CD4-positive, alpha-beta T cell (primary cell): ENCODE measurements around the gene KCNJ11. TPM values are rescaled to one million over a fixed set of nuclear protein-coding genes. Genes with fewer than 3 reads are reported as not detected.

ENCODE experiments used
- ATAC-seq: fragments of 200-7000 bp; cut with Tn5 transposase; one replicate; pipeline ENCODE4 v1.10.0; 2022; ENCODE audit warnings: mild to moderate bottlenecking; ENCODE audit not compliant: poor library complexity
- CTCF ChIA-PET: fragments of 350-600 bp; sonication (Branson Sonifier 250); formaldehyde crosslinking; loops from one replicate; lab custom pipeline; 2021; ENCODE audit warnings: antibody characterized with exemption, inconsistent platforms; lab: Charles Lee
- POLR2A ChIA-PET: fragments of 350-600 bp; sonication (Branson Sonifier 250); formaldehyde crosslinking; loops from one replicate; lab custom pipeline; 2021; ENCODE audit warnings: antibody characterized with exemption, inconsistent platforms; lab: Charles Lee
- DNase-seq, 14 experiments: peaks; one replicate each; pipeline ENCODE4 v3.0.0-alpha.2; 2013 to 2020; ENCODE audit warnings: mixed read lengths in 2 of 14
- H3K27ac ChIP-seq, 2 donors: one replicate each; pipeline versions ENCODE4 v1.5.1 to v1.7.0; 2013; ENCODE audit warnings: low read length in 2 of 2, low read depth in 1 of 2, mild to moderate bottlenecking in 1 of 2
- H3K27me3 ChIP-seq, 2 experiments: 1 replicate in 1 of 2; 2 replicates in 1 of 2; pipeline versions ENCODE4 v1.6.1 to v1.7.0; 2013; ENCODE audit warnings: low read length in 2 of 2, control low read depth in 1 of 2, mild to moderate bottlenecking in 1 of 2, moderate library complexity in 1 of 2; ENCODE audit not compliant: insufficient read depth in 2 of 2, control insufficient read depth in 1 of 2
- H3K36me3 ChIP-seq: one replicate; pipeline ENCODE4 v1.6.1; 2013; ENCODE audit warnings: low read length, control low read depth; ENCODE audit not compliant: insufficient read depth
- H3K4me1 ChIP-seq: one replicate; pipeline ENCODE4 v1.6.1; 2013; ENCODE audit warnings: low read length, control low read depth; ENCODE audit not compliant: insufficient read depth
- H3K4me3 ChIP-seq: one replicate; pipeline ENCODE4 v1.5.1; 2013; ENCODE audit warnings: mild to moderate bottlenecking, low read length, moderate library complexity
- H3K9me3 ChIP-seq, 2 experiments: 1 replicate in 1 of 2; 2 replicates in 1 of 2; pipeline versions ENCODE4 v1.6.1 to v1.7.0; 2013; ENCODE audit warnings: low read length in 2 of 2, mild to moderate bottlenecking in 2 of 2, control low read depth in 1 of 2, moderate library complexity in 1 of 2; ENCODE audit not compliant: control insufficient read depth in 1 of 2, insufficient read depth in 1 of 2
- H3K27ac Mint-ChIP-seq: one replicate; pipeline ENCODE4 v1.8.0; 2020; ENCODE audit warnings: mixed read lengths
- H3K27me3 Mint-ChIP-seq: one replicate; pipeline ENCODE4 v1.8.0; 2021; ENCODE audit warnings: mixed read lengths
- H3K36me3 Mint-ChIP-seq: one replicate; pipeline ENCODE4 v1.8.0; 2021; ENCODE audit warnings: low read depth, mixed read lengths
- H3K4me1 Mint-ChIP-seq: one replicate; pipeline ENCODE4 v1.8.0; 2021; ENCODE audit warnings: low read depth, mixed read lengths
- H3K4me3 Mint-ChIP-seq: one replicate; pipeline ENCODE4 v1.8.0; 2020; ENCODE audit warnings: mild to moderate bottlenecking, mixed read lengths
- H3K9me3 Mint-ChIP-seq: one replicate; pipeline ENCODE4 v1.8.0; 2020; ENCODE audit warnings: mixed read lengths
- intact Hi-C, 2 experiments: fragments of 100-400 bp; cut with DNase I in 1 of 2; cut with micrococcal nuclease in 1 of 2; formaldehyde crosslinking; loops; one replicate each; pipeline versions ENCODE4 v1.15.1 to v1.9.0; 2023 to 2025; cut with DNase I, micrococcal nuclease
- total RNA-seq, 174 experiments: library from RNA in 2 of 174; stranded (reverse) in 2 of 174; gene quantifications; one replicate each; pipeline ENCODE4 v1.2.3 and lab custom pipeline; 2021 to 2026
- TF ChIP-seq, protein P1 (sequence below): fragments of 200-600 bp; IDR thresholded peaks from one replicate; pipeline ENCODE4 v1.8.0; 2022; ENCODE audit warnings: antibody characterized with exemption, mild to moderate bottlenecking

Gene KCNJ11
- total RNA-seq, 2 experiments from 2014 or later = 0.08 TPM; not detected in 1

DNA sequence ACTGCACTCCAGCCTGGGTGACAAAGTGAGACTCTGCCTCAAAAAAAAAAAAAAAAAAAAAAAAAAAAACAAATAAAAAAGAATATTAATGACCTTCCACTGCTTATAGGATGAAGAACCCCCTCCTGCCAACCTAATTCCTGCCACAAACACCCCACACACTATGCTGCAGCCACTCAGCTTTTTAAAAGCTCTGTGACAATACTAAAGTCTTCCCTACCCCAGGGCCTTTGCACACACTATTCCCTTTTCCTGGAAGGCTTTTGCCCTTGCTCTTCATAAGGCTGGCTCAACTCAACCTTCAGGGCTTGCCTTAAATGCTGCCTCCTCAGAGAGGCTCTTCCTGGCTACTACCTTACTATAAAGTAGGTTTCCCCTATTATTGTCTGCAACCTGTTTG, 10.8 kb upstream of the KCNJ11 start:
- Mint-ChIP-seq H3K4me3 (no peak overlapping the region), H3K36me3 (no peaks in the 10 kb centered on the region), H3K4me1 (no peaks in the 10 kb centered on the region), H3K9me3 (no peaks in the 10 kb centered on the region), H3K27ac (no peak overlapping the region), H3K27me3 (no peaks in the 10 kb centered on the region)
- no peak for ATAC-seq
- ChIA-PET POLR2A (no interaction called here), CTCF (no interaction called here)
- Histone ChIP-seq H3K9me3 (no peaks in the 10 kb centered on the region), H3K27ac (no peak overlapping the region), H3K4me1 (no peaks in the 10 kb centered on the region), H3K4me3 (no peak overlapping the region), H3K36me3 (no peaks in the 10 kb centered on the region), H3K27me3 (no peaks in the 10 kb centered on the region)
- no peak for DNase-seq
- TF ChIP-seq, protein P1, sequence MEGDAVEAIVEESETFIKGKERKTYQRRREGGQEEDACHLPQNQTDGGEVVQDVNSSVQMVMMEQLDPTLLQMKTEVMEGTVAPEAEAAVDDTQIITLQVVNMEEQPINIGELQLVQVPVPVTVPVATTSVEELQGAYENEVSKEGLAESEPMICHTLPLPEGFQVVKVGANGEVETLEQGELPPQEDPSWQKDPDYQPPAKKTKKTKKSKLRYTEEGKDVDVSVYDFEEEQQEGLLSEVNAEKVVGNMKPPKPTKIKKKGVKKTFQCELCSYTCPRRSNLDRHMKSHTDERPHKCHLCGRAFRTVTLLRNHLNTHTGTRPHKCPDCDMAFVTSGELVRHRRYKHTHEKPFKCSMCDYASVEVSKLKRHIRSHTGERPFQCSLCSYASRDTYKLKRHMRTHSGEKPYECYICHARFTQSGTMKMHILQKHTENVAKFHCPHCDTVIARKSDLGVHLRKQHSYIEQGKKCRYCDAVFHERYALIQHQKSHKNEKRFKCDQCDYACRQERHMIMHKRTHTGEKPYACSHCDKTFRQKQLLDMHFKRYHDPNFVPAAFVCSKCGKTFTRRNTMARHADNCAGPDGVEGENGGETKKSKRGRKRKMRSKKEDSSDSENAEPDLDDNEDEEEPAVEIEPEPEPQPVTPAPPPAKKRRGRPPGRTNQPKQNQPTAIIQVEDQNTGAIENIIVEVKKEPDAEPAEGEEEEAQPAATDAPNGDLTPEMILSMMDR = no peak
- intact Hi-C loops = no loop called here

GRCh38 chr11:17397311-17398002, 9.0 kb upstream of the KCNJ11 start:
- Mint-ChIP-seq H3K36me3 (no peaks in the 10 kb centered on the region), H3K4me3 (no peak overlapping the region), H3K27me3 (no peaks in the 10 kb centered on the region), H3K9me3 (no peaks in the 10 kb centered on the region), H3K4me1 (no peaks in the 10 kb centered on the region), H3K27ac (no peak overlapping the region)
- no peak for ATAC-seq
- intact Hi-C loops = no loop called here
- H3K9me3 ChIP-seq = no peaks in the 10 kb centered on the region
- H3K27ac ChIP-seq = no peak overlapping the region
- no peaks in the 10 kb centered on the region for H3K4me1 ChIP-seq
- DNase-seq = no peak
- CTCF ChIA-PET = interaction anchor here (2.3 kb wide), 1 partner anchor 13 kb away, joined by 6 read pairs; no protein-coding TSS in a partner anchor
- no peak overlapping the region for H3K4me3 ChIP-seq
- no peaks in the 10 kb centered on the region for H3K36me3 ChIP-seq
- POLR2A ChIA-PET = no interaction called here
- no peaks in the 10 kb centered on the region for H3K27me3 ChIP-seq
- TF ChIP-seq, protein P1 = no peak

DNA sequence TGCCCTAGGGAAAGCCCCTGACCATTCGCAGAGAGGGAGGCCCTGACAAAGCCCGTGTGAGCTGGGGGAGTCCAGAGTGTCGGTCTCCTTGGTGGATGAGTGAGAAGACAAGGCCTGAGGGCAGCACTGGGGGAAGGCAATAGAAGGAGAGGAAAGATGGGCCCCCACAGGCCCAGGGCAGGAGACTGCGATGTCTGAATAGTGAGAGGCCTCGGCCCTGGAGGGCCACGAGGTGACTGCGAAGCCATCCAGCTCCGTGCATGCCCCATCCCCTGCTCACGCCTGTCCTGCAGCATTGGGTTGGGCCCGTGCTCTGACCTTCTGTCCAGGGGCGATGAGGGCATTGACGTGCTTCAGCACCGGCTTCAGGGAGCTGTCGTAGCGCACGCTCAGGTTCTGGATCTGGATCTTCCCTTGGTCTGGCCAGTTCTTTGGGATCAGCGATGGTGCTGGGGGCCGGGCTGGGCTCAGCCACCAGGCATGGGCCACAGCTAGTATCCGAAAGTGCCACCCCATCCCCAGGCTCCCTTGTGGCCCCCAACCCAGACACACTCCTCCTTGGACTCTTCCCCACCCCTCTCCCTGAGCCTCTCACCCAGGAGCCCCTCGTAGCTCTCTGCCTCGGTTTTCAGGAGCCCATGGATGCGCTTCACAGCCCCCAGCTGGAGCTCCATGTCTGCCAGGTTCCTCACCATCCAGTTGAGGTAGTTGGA, 8.3 kb upstream of the KCNJ11 start:
- H3K9me3 ChIP-seq = no peaks in the 10 kb centered on the region

More for the DNA sequence above, 8.3 kb upstream of the KCNJ11 start:
- Mint-ChIP-seq H3K27ac (no peak overlapping the region), H3K4me1 (no peaks in the 10 kb centered on the region), H3K27me3 (no peaks in the 10 kb centered on the region), H3K4me3 (no peak overlapping the region), H3K36me3 (no peaks in the 10 kb centered on the region), H3K9me3 (no peaks in the 10 kb centered on the region)
- ChIA-PET POLR2A (no interaction called here), CTCF (interaction anchor here (2.3 kb wide), 1 partner anchor 13 kb away, joined by 6 read pairs; no protein-coding TSS in a partner anchor)
- Histone ChIP-seq H3K27me3 (no peaks in the 10 kb centered on the region), H3K36me3 (no peaks in the 10 kb centered on the region), H3K4me1 (no peaks in the 10 kb centered on the region), H3K4me3 (no peak overlapping the region), H3K27ac (no peak overlapping the region)
- TF ChIP-seq, protein P1 = no peak
- ATAC-seq (no peak), DNase-seq (no peak)
- intact Hi-C loops = no loop called here
